T-helper 9 cell (primary cell): ENCODE results near the gene KIF1A.

Experiments used
- DNase-seq: peaks from one replicate; pipeline ENCODE4 v3.0.0-alpha.2; 2020

Gene KIF1A

DNA sequence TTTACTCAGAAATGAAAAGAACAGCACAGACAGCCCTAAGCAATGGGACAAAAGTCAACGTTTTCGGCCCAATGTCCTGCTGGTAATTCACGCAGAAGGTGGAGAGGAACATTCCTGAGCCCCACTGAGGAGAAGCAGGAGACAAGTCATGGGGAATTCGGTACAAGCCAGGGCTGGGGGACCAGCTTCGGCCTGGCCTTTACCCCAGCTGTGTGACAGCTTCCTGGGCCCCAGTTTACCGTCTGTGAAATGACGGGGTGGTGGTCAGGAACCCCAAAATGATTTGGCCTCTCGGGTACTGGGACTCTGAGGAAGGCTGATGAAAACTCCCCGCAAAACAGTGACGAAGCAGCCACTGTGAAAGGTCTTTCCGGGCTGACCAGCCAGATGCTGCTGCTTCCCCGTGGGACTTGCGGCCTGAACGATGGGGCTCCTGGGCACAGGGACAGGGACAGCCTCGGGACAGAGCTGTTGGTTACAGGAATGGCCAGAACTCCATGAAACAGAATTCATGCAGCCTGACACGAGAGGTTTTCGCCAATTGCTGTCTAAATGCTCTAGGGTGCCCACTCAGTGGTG, 21.6 kb downstream of the KIF1A start:
- no peak for DNase-seq

DNA sequence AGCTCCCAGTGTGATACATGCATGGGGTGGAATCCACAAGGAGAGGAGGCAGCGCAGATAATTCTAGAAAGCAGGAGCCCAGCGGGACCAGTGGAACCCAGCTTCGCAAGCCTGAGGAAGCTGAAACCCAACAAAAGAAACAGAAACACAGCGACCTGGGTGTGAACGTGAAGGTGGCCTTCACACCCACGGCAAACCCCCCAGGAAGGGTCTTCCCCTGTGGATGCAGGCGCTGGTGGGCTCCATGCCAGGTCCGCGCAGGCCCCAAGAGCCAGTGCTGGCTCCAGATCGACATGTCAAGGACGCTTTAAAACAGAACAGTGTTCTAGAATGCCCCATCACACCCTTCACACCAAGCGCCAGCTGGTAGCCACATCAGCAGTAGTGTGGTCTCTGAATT, 22.1 kb downstream of the KIF1A start:
- DNase-seq, result no peak

- DNase-seq, result no peak
Observed at GRCh38 chr2:240797500-240797895, 22.5 kb downstream of the KIF1A start.

- no peak for DNase-seq
Observed at GRCh38 chr2:240796543-240797499, 23.2 kb downstream of the KIF1A start.

GRCh38 chr2:240795916-240796510, 24.0 kb downstream of the KIF1A start:
- DNase-seq, result no peak

DNA sequence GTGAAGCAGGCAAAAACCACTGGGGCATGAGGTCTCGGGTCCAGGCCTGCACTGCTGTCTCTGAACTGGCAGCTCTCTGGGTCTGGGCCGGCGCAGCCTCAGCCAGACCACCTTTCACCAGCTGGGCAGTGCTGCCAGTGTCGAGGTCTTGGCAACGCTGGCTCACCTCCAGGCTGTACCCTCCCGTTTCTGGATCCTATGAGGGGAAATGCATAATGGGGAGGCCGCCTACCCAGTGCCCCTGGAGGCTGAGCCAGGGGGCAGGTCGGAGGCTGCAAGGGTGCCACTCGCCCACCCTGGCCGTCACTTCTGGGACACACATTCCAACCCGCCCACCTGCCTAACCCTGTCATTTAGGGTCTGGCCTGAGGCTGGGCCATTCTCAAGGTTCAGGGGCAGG, 24.6 kb downstream of the KIF1A start:
- DNase-seq, result no peak

DNA sequence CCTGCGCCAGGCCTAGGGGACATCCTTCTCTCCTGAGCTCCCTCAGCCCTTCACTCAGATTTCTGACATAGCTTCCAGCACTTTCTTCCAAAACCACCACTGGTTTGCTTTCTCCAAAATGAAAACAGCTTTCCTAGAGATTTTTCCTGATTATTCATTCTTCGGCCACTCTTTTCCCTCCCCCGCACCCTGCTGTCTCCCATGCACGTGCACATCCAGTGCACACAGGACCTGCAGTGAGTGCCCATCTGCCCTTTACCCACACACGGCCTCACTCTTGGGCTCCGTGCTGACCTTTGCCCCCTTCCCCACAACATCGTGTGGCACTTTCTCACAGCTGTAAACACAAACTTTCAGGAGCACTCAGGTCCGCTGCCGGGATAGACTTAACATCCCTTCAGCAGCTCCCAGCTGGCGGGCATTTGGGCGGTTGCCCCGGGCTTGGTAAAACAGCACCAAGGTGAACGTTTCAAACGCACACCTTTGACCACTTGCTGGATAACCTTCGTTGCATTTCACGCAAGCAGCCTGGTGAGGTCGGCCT, 25.8 kb downstream of the KIF1A start:
- DNase-seq, result no peak

GRCh38 chr2:240793313-240794177, 26.5 kb downstream of the KIF1A start:
- no peak for DNase-seq

DNA sequence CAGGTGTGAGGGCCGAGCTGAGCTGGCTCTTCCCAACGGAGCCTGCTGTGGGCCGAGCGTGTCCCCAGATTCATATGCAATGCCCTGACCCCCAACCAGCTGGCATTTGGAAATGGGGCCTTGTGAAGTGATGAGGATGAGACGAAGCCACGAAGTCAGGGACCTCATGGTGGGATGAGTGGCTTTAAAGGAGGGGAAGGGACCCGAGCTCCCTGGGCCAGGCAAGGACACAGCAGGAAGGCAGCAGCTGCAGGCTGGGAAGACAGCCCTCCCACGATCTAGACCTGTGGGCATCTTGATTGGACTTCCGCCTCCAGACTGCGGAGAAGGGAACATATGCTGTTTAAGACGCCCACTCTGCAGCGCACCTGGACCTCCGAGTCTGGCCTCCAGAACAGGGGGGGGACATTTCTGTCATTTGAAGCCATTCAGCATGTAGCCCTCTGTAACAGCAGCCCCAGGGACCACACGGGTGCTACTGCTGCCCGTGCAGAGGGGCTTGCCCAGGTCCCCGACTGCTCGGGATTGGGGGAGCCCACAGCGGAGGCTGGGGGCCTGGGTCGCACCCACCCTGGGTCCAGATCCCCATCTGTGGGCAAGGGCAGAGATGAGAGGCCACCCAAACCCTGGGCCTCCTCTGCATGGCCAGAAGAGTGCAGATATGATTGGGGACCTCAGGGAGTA, 27.2 kb downstream of the KIF1A start:
- no peak for DNase-seq

DNA sequence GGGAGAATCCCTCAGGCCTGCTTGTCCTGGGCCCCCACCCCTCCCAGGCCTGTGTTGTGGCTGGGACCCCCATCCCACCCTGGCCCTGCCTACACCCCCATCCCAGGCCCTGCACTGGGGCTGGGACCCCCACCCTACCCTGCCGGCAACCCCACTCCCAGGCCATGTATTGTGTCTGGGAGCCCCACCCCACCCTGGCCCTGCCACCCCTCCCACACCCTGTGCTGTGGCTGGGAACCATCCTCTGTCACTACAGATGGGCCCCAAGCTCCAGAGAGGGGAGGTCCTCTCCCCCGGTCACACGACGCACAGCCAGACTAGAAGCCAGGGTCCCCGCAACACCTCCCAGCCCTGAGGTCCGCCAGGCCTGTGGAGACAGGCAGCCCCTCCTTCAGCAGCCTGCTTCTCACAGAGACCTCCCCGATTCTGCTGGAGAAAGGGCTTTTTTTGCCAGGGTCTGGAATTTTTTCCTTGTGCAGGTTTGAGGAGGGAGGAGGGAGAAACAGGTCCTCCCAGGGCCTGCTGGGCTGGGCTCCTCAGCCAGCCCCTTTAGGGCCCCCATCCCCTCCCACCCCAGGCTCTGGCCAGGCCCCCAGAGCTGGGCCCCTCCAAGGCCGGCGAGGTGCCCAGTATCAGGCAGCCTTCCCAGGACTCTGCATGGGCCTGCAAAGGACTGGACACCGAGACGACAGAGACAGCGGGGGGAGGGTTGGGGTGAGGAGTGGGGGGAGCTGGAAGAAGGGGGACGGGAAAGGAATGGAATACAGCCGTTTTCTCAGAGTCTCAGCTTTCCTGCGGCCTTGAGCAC, 28.0 kb downstream of the KIF1A start:
- no peak for DNase-seq

- no peak for DNase-seq
Observed at GRCh38 chr2:240791221-240791800, 28.7 kb downstream of the KIF1A start.

- no peak for DNase-seq
Observed at GRCh38 chr2:240790370-240791220, 29.4 kb downstream of the KIF1A start.

DNA sequence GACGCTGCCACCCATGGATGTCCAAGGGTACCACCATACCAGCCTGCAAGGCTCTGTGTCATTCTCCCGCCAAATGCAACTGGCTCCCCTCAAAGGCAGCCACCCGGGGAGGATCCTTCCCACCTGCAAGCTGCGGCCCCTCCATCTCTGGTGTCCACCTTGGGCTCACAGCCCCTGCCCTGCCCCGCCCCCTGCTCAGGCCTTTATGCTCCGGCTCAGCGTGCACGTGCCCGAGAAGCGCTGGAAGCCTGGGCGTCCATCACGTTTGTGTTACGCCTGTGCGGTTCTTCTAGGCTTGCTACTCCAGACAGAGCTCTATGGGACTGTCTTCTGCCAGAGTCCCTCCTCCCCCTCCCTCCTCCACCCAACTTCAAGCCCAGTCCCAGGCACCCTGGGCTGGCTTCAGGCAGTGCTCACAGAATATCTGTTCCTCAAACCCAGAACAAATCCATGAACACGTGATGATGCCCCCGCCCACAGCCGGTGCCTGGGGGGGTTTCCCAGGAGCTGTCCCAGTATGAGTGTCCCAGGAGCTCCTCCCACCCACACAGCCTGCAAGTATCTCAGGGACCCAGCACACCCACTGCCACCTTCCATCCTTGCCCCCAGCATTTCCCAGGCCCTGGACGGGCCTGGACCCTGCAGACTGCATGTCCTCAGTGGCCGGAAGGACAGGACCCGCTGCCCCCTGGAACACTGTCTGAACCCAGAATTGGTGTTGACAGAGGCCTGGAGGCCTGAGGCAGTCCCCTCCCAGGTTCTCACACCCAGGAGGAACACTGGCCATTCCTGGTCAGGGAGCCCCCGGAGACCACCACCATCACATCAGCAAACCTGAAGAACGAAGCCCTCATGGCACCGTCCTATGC, 30.3 kb downstream of the KIF1A start:
- DNase-seq, result no peak

GRCh38 chr2:240789051-240789453, 31.0 kb downstream of the KIF1A start:
- no peak for DNase-seq

- no peak for DNase-seq
Observed at GRCh38 chr2:240788482-240788881, 31.5 kb downstream of the KIF1A start.

GRCh38 chr2:240787521-240788472, 32.2 kb downstream of the KIF1A start:
- no peak for DNase-seq

DNA sequence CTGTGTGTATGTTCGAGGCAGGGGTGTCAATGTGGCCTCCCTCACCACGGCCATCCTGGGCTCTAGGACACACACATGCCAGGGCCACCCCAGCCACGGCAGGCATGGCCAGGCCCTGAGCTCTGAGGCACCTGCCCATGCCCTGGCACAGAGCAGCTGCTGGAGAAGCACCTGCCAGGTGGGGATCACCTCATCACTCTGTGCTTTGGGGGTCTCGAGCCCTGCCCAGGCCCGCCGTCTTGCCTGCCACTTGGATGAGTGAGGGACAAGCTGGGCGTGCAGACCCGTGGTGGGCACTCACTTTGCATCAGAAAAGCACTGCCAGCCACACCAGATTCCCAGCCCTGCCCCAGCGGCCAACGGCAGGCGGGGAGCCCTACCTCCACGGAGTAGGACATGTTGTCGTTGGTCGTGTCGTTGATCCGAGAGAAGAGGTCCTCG, 33.1 kb downstream of the KIF1A start:
- DNase-seq, result no peak
